Mucosa of rectum (tissue), 2 donors: Measurements from ENCODE around the gene FAM131A.

ENCODE experiments used
- H3K27ac ChIP-seq, 2 donors: one replicate each; pipeline ENCODE4 v1.7.0; 2013; ENCODE audit warnings: inconsistent platforms in 2 of 2, low read depth in 2 of 2, low read length in 2 of 2
- H3K27me3 ChIP-seq, 2 donors: one replicate each; pipeline ENCODE4 v1.7.0; 2013; ENCODE audit warnings: low read length in 2 of 2; ENCODE audit not compliant: control insufficient read depth in 2 of 2, insufficient read depth in 2 of 2
- H3K36me3 ChIP-seq, 2 donors: one replicate each; pipeline ENCODE4 v1.7.0; 2013; ENCODE audit warnings: low read length in 2 of 2; ENCODE audit not compliant: control insufficient read depth in 2 of 2, insufficient read depth in 2 of 2
- H3K4me1 ChIP-seq, 2 donors: one replicate each; pipeline ENCODE4 v1.7.0; 2013; ENCODE audit warnings: low read length in 2 of 2, mild to moderate bottlenecking in 1 of 2; ENCODE audit not compliant: control insufficient read depth in 2 of 2, insufficient read depth in 2 of 2
- H3K4me3 ChIP-seq, 2 donors: one replicate each; pipeline ENCODE4 v1.7.0; 2013; ENCODE audit warnings: low read length in 2 of 2
- H3K9ac ChIP-seq, 2 donors: one replicate each; pipeline ENCODE4 v1.7.0; 2013; ENCODE audit warnings: low read length in 2 of 2, low read depth in 1 of 2, mild to moderate bottlenecking in 1 of 2
- H3K9me3 ChIP-seq, 2 donors: one replicate each; pipeline ENCODE4 v1.7.0; 2013; ENCODE audit warnings: low read length in 2 of 2; ENCODE audit not compliant: control insufficient read depth in 2 of 2
- donor health status: healthy.
- donor health status: Normal muscosa, but diverticular disease.

Gene FAM131A

GRCh38 chr3:184362668-184363546 lies 25.5 kb downstream of the FAM131A start:
- Histone ChIP-seq H3K27ac (peak overlapping the region; percentile 97 to 99), H3K27me3 (no peaks in the 10 kb centered on the region)

GRCh38 chr3:184366619-184367289 lies 29.4 kb downstream of the FAM131A start:
- Histone ChIP-seq H3K36me3 (peaks cover 29 to 32% of the 10 kb centered on the region in 2 donors), H3K4me1 (peaks cover 9 to 16% of the 10 kb centered on the region in 2 donors), H3K9me3 (no peaks in the 10 kb centered on the region), H3K4me3 (no peak overlapping the region), H3K27me3 (no peaks in the 10 kb centered on the region), H3K27ac (no peak overlapping the region), H3K9ac (no peak overlapping the region)

More at GRCh38 chr3:184362668-184363546, 25.5 kb downstream of the FAM131A start:
- Histone ChIP-seq H3K4me1 (peaks cover 20 to 27% of the 10 kb centered on the region in 2 donors), H3K9ac (peak overlapping the region; percentile 94 to 98), H3K9me3 (no peaks in the 10 kb centered on the region), H3K4me3 (peak overlapping the region; percentile 87 to 89), H3K36me3 (peaks cover 18 to 27% of the 10 kb centered on the region in 2 donors)

GRCh38 chr3:184368116-184368515 lies 30.7 kb downstream of the FAM131A start:
- no peak overlapping the region for H3K9ac ChIP-seq
- no peaks in the 10 kb centered on the region for H3K27me3 ChIP-seq
- H3K9me3 ChIP-seq, result no peaks in the 10 kb centered on the region
- H3K27ac ChIP-seq, result no peak overlapping the region
- no peak overlapping the region for H3K4me3 ChIP-seq
- H3K36me3 ChIP-seq, result peaks cover 29 to 32% of the 10 kb centered on the region in 2 donors
- H3K4me1 ChIP-seq, result peaks cover 9 to 14% of the 10 kb centered on the region in 2 donors

GRCh38 chr3:184368586-184369183 lies 31.3 kb downstream of the FAM131A start:
- Histone ChIP-seq H3K9me3 (no peaks in the 10 kb centered on the region), H3K9ac (no peak overlapping the region), H3K27me3 (peaks cover 0 to 5% of the 10 kb centered on the region in 2 donors), H3K4me1 (peaks cover 6 to 12% of the 10 kb centered on the region in 2 donors), H3K27ac (no peak overlapping the region), H3K4me3 (no peak overlapping the region), H3K36me3 (peaks cover 29 to 32% of the 10 kb centered on the region in 2 donors)

- Histone ChIP-seq H3K9ac (no peak overlapping the region), H3K4me1 (peaks cover 0 to 3% of the 10 kb centered on the region in 2 donors)
These were observed 34.2 kb downstream of the FAM131A start for GRCh38 chr3:184371570-184372018.

GRCh38 chr3:184372296-184372821 lies 35.0 kb downstream of the FAM131A start:
- Histone ChIP-seq H3K9me3 (no peaks in the 10 kb centered on the region), H3K9ac (no peak overlapping the region), H3K36me3 (peaks cover 14 to 19% of the 10 kb centered on the region in 2 donors), H3K4me1 (peaks cover 0 to 3% of the 10 kb centered on the region in 2 donors), H3K27me3 (peaks cover 0 to 9% of the 10 kb centered on the region in 2 donors), H3K4me3 (no peak overlapping the region), H3K27ac (no peak overlapping the region)

More at GRCh38 chr3:184371570-184372018, 34.2 kb downstream of the FAM131A start:
- peaks cover 18 to 22% of the 10 kb centered on the region in 2 donors for H3K36me3 ChIP-seq
- no peak overlapping the region for H3K4me3 ChIP-seq
- H3K27me3 ChIP-seq, result peaks cover 0 to 9% of the 10 kb centered on the region in 2 donors
- no peaks in the 10 kb centered on the region for H3K9me3 ChIP-seq
- H3K27ac ChIP-seq, result no peak overlapping the region

- peaks cover 11 to 17% of the 10 kb centered on the region in 2 donors for H3K36me3 ChIP-seq
- H3K4me1 ChIP-seq, result peaks cover 0 to 3% of the 10 kb centered on the region in 2 donors
- no peak overlapping the region for H3K9ac ChIP-seq
- no peaks in the 10 kb centered on the region for H3K9me3 ChIP-seq
- H3K27me3 ChIP-seq, result peaks cover 1 to 10% of the 10 kb centered on the region in 2 donors
- no peak overlapping the region for H3K27ac ChIP-seq
- no peak overlapping the region for H3K4me3 ChIP-seq
These were observed 35.5 kb downstream of the FAM131A start for GRCh38 chr3:184372911-184373310.

- no peak overlapping the region for H3K4me3 ChIP-seq
- H3K9me3 ChIP-seq, result no peaks in the 10 kb centered on the region
- H3K9ac ChIP-seq, result no peak overlapping the region
- peaks cover 0 to 3% of the 10 kb centered on the region in 2 donors for H3K4me1 ChIP-seq
- no peak overlapping the region for H3K27ac ChIP-seq
- peaks cover 6 to 15% of the 10 kb centered on the region in 2 donors for H3K27me3 ChIP-seq
- peaks cover 6 to 11% of the 10 kb centered on the region in 2 donors for H3K36me3 ChIP-seq
These were observed 36.0 kb downstream of the FAM131A start for GRCh38 chr3:184373422-184373821.

- no peaks in the 10 kb centered on the region for H3K9me3 ChIP-seq
- peaks cover 21 to 33% of the 10 kb centered on the region in 2 donors for H3K27me3 ChIP-seq
- peaks cover 5 to 6% of the 10 kb centered on the region in 2 donors for H3K4me1 ChIP-seq
- no peak overlapping the region for H3K9ac ChIP-seq
- H3K4me3 ChIP-seq, result no peak overlapping the region
- H3K36me3 ChIP-seq, result no peaks in the 10 kb centered on the region
- no peak overlapping the region for H3K27ac ChIP-seq
These were observed 38.5 kb downstream of the FAM131A start for GRCh38 chr3:184375747-184376461.
